ENCODE data around the gene FAM83G.

DNA sequence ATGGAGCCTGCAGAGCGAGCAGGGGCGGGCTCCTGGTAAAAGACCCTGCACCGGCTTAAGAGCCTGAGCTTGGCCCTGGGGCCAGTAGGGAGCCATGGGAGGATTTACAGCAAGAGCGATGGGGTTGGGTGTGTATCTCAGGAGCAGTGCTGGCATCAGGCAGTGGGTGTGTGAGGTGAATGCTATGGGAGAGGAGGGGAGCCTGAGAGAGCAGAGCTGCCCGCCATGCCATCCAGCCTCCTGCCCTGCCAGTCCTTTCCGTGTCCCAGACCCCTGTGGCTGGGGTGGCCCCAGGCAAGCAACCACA lies 23.3 kb downstream of the FAM83G start:
- TF ChIP-seq, protein P1, sequence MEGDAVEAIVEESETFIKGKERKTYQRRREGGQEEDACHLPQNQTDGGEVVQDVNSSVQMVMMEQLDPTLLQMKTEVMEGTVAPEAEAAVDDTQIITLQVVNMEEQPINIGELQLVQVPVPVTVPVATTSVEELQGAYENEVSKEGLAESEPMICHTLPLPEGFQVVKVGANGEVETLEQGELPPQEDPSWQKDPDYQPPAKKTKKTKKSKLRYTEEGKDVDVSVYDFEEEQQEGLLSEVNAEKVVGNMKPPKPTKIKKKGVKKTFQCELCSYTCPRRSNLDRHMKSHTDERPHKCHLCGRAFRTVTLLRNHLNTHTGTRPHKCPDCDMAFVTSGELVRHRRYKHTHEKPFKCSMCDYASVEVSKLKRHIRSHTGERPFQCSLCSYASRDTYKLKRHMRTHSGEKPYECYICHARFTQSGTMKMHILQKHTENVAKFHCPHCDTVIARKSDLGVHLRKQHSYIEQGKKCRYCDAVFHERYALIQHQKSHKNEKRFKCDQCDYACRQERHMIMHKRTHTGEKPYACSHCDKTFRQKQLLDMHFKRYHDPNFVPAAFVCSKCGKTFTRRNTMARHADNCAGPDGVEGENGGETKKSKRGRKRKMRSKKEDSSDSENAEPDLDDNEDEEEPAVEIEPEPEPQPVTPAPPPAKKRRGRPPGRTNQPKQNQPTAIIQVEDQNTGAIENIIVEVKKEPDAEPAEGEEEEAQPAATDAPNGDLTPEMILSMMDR (IDR thresholded peaks at IDR 0.05; ENCODE audit: low read depth, low read length, poor library complexity, severe bottlenecking) = no peak
- no peak for TF ChIP-seq EZH2phosphoT487 (IDR thresholded peaks at IDR 0.05; ENCODE audit: borderline replicate concordance, low read length)

All from DOHH2 (cell line).